ENCODE data around the gene DCAF8.
A peak's percentile ranks its signal among the peaks of the same experiment; 100 is the strongest.

Gene DCAF8

GRCh38 chr1:160224606-160225005 is 37.7 kb downstream of the DCAF8 start:
- TF ChIP-seq, protein P1, sequence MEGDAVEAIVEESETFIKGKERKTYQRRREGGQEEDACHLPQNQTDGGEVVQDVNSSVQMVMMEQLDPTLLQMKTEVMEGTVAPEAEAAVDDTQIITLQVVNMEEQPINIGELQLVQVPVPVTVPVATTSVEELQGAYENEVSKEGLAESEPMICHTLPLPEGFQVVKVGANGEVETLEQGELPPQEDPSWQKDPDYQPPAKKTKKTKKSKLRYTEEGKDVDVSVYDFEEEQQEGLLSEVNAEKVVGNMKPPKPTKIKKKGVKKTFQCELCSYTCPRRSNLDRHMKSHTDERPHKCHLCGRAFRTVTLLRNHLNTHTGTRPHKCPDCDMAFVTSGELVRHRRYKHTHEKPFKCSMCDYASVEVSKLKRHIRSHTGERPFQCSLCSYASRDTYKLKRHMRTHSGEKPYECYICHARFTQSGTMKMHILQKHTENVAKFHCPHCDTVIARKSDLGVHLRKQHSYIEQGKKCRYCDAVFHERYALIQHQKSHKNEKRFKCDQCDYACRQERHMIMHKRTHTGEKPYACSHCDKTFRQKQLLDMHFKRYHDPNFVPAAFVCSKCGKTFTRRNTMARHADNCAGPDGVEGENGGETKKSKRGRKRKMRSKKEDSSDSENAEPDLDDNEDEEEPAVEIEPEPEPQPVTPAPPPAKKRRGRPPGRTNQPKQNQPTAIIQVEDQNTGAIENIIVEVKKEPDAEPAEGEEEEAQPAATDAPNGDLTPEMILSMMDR (IDR thresholded peaks at IDR 0.05; ENCODE audit: low read depth, low read length, missing control alignments) = no peak
- in situ Hi-C loops (cut with HindIII; ENCODE audit: low sequenced_read_pairs) = no loop called here
- H3K4me3 ChIP-seq (ENCODE audit: low read depth, low read length) = no peak overlapping the region
- no peak for DNase-seq (ENCODE audit: low read depth)

DNA sequence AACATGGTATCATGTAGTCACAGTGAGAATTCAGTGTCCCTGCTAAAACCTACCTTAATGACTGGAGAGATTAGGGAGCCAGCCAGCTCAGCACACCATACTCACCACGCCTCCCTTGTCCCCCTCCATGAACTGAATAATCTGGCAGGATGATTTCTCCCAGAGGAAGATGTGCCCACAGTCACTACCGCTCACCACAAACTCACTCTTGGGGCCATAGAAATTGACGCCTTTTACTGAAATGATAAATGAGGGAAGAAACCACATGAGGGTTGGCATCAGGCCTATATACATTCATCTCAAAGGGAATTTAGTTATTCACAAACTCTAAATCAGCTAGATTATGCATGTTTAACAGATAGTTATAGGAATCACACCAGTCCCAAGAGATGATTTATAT is 39.8 kb downstream of the DCAF8 start:
- no peak overlapping the region for H3K4me3 ChIP-seq (ENCODE audit: low read depth, low read length)
- DNase-seq (ENCODE audit: low read depth) = peak; percentile 78
- TF ChIP-seq, protein P1 (IDR thresholded peaks at IDR 0.05; ENCODE audit: low read depth, low read length, missing control alignments) = no peak
- in situ Hi-C loops (cut with HindIII; ENCODE audit: low sequenced_read_pairs) = no loop called here

GRCh38 chr1:160221089-160221488 is 41.3 kb downstream of the DCAF8 start:
- DNase-seq (ENCODE audit: low read depth) = no peak
- H3K4me3 ChIP-seq (ENCODE audit: low read depth, low read length) = no peak overlapping the region
- TF ChIP-seq, protein P1 (IDR thresholded peaks at IDR 0.05; ENCODE audit: low read depth, low read length, missing control alignments) = no peak
- in situ Hi-C loops (cut with HindIII; ENCODE audit: low sequenced_read_pairs) = no loop called here

- no peak overlapping the region for H3K4me3 ChIP-seq (ENCODE audit: low read depth, low read length)
- in situ Hi-C loops (cut with HindIII; ENCODE audit: low sequenced_read_pairs) = no loop called here
- no peak for DNase-seq (ENCODE audit: low read depth)
- TF ChIP-seq, protein P1 (IDR thresholded peaks at IDR 0.05; ENCODE audit: low read depth, low read length, missing control alignments) = no peak
These were observed 42.0 kb downstream of the DCAF8 start for GRCh38 chr1:160220301-160220700.

DNA sequence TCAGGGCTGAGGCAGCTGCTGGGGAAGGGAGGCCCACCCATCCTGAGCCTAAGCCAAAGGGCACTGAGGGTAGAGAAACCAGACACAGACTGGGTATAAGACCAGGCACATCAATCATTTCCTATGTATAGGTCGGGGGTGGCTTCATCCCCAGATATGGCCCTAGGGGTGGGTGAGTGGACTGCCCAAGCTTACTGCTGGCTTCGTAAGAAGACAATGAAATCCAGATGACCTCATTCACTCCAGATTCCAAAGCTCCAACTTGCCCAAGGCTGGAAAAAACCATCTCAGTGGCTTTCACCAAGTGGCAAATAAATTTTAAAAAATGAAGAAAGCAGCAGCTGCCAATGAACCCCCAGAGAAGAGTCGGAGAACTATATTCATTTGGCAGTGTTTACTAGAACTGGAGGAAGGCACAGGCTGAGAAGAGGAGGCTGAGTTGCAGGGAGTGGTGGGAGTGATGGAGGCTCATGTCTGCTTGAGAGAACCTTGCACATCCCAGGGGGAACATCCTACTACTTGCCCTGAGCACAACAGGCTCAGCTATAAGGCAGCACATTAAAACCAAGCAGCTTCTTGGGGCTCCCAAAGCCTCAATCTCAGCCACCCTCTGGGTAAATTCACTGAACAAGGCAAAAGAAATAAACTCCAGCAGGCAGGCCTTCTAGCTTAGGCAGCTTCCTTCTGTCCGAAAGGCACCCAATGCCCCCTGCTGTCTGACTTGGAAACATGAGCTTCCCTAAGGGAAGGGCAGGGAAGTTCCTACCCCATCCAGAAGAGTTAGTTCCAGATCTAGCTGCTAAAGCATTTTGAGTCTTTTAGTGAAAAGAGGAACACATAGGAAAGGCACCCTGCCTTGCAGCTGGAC is 43.1 kb downstream of the DCAF8 start:
- in situ Hi-C loops (cut with HindIII; ENCODE audit: low sequenced_read_pairs) = loop anchor here (5.0 kb wide), 2 partner anchors 72 to 112 kb away; no protein-coding TSS in a partner anchor
- no peak overlapping the region for H3K4me3 ChIP-seq (ENCODE audit: low read depth, low read length)
- DNase-seq (ENCODE audit: low read depth) = peak; percentile 51
- TF ChIP-seq, protein P1 (IDR thresholded peaks at IDR 0.05; ENCODE audit: low read depth, low read length, missing control alignments) = peak; percentile 52

GRCh38 chr1:160217481-160218051 is 44.8 kb downstream of the DCAF8 start:
- no peak overlapping the region for H3K4me3 ChIP-seq (ENCODE audit: low read depth, low read length)
- TF ChIP-seq, protein P1 (IDR thresholded peaks at IDR 0.05; ENCODE audit: low read depth, low read length, missing control alignments) = no peak
- in situ Hi-C loops (cut with HindIII; ENCODE audit: low sequenced_read_pairs) = loop anchor here (5.0 kb wide), 2 partner anchors 70 to 110 kb away; no protein-coding TSS in a partner anchor
- no peak for DNase-seq (ENCODE audit: low read depth)
